PC-9 (cell line): Measurements from ENCODE around the gene HAL. TPM values are rescaled to one million over a fixed set of nuclear protein-coding genes. Genes with fewer than 3 reads are reported as not detected.

Experiments used
- BruUV-seq: library from RNA; stranded (reverse); fragments of 400-500 nt; replicated peaks from 2 replicates; lab custom pipeline; 2021; lab: Mats Ljungman, UMichigan
- CTCF ChIA-PET: fragments of 300-600 bp; sonication (Branson Sonifier 250); formaldehyde crosslinking; loops from one replicate; lab custom pipeline; 2022; ENCODE audit warnings: antibody characterized with exemption; lab: Charles Lee
- POLR2A ChIA-PET: fragments of 300-600 bp; sonication (Branson Sonifier 250); formaldehyde crosslinking; loops from one replicate; lab custom pipeline; 2022; ENCODE audit warnings: antibody characterized with exemption; ENCODE audit not compliant: unreplicated experiment; lab: Charles Lee
- DNase-seq, 2 experiments: peaks; one replicate each; pipeline versions ENCODE4 v3.0.0 to v3.0.0-alpha.2; 2015 to 2022; ENCODE audit warnings: mixed read lengths in 1 of 2
- H2AFZ ChIP-seq: fragments of 200-600 bp; sonication (generic); 2 replicates; pipeline ENCODE4 v1.8.1; 2017; ENCODE audit warnings: antibody characterized with exemption
- H3F3A ChIP-seq: fragments of 200-600 bp; sonication (generic); 2 replicates; pipeline ENCODE4 v1.8.1; 2017; ENCODE audit warnings: antibody characterized with exemption, mild to moderate bottlenecking, low read depth; ENCODE audit not compliant: insufficient read depth
- H3K27ac ChIP-seq: fragments of 200-600 bp; sonication (generic); 2 replicates; pipeline ENCODE4 v1.6.1; 2016; ENCODE audit warnings: mixed run types
- H3K27me3 ChIP-seq: fragments of 200-600 bp; sonication (generic); 2 replicates; pipeline ENCODE4 v1.6.1; 2016; ENCODE audit warnings: low read depth, mixed run types; ENCODE audit not compliant: insufficient read depth
- H3K36me3 ChIP-seq: fragments of 200-600 bp; sonication (generic); 2 replicates; pipeline ENCODE4 v1.6.1; 2016; ENCODE audit warnings: low read depth, mixed run types
- H3K4me1 ChIP-seq: fragments of 200-600 bp; sonication (generic); replicated peaks from 2 replicates; pipeline ENCODE4 v1.6.1; 2016; ENCODE audit warnings: mixed run types; ENCODE audit not compliant: insufficient read depth
- H3K4me2 ChIP-seq: fragments of 200-600 bp; sonication (generic); 2 replicates; pipeline ENCODE4 v1.6.1; 2017; ENCODE audit warnings: mixed run types
- H3K4me3 ChIP-seq: fragments of 200-600 bp; sonication (generic); 2 replicates; pipeline ENCODE4 v1.6.1; 2016; ENCODE audit warnings: mixed run types
- H3K79me2 ChIP-seq: fragments of 200-600 bp; sonication (generic); 2 replicates; pipeline ENCODE4 v1.6.1; 2017; ENCODE audit warnings: low read depth, mixed run types
- H3K9me2 ChIP-seq: fragments of 200-600 bp; sonication (generic); 2 replicates; pipeline ENCODE4 v1.8.1; 2017; ENCODE audit warnings: mild to moderate bottlenecking; ENCODE audit not compliant: insufficient read depth
- H3K9me3 ChIP-seq: fragments of 200-600 bp; sonication (generic); 2 replicates; pipeline ENCODE4 v1.8.1; 2016; ENCODE audit warnings: low read depth; ENCODE audit not compliant: insufficient read depth
- H4K20me1 ChIP-seq: fragments of 200-600 bp; sonication (generic); 2 replicates; pipeline ENCODE4 v1.8.1; 2017; ENCODE audit not compliant: insufficient read depth
- CTCF ChIP-seq: fragments of 200-600 bp; sonication (generic); conservative IDR thresholded peaks from 2 replicates; pipeline ENCODE4 v1.6.1; 2017; ENCODE audit warnings: mixed run types, antibody characterized with exemption, mild to moderate bottlenecking, moderate library complexity
- EZH2 ChIP-seq: fragments of 200-600 bp; sonication (generic); IDR thresholded peaks from 2 replicates; pipeline ENCODE4 v1.8.0; 2017; ENCODE audit warnings: antibody characterized with exemption, low read depth
- intact Hi-C: fragments of 100-400 bp; cut with micrococcal nuclease; formaldehyde crosslinking; loops from one replicate; pipeline ENCODE4 v1.10.0; 2022; ENCODE audit not compliant: unreplicated experiment
- total RNA-seq: library from RNA; stranded (reverse); gene quantifications from 2 replicates; pipeline ENCODE4 v1.2.3, GENCODE V29; 2021

Gene HAL
- total RNA-seq, 1 experiment from 2014 or later: 1.3 TPM

- Histone ChIP-seq H3K9me3 (no peaks in the 10 kb centered on the region), H4K20me1 (no peaks in the 10 kb centered on the region), H3K4me3 (no peak overlapping the region), H3K27ac (no peak overlapping the region), H3K4me2 (no peak overlapping the region), H3K27me3 (no peaks in the 10 kb centered on the region), H3K9me2 (no peaks in the 10 kb centered on the region), H2AFZ (no peak overlapping the region), H3K4me1 (no peaks in the 10 kb centered on the region), H3K36me3 (no peaks in the 10 kb centered on the region), H3K79me2 (no peaks in the 10 kb centered on the region), H3F3A (no peaks in the 10 kb centered on the region)
- DNase-seq: no peak
- TF ChIP-seq EZH2: no peak
- no peak for TF ChIP-seq CTCF
- ChIA-PET POLR2A (no interaction called here), CTCF (no interaction called here)
- BruUV-seq: no TSS peak
- intact Hi-C loops: no loop called here
Observed at GRCh38 chr12:95982602-95983001, 13.5 kb downstream of the HAL start.

GRCh38 chr12:95980437-95980836 is 15.7 kb downstream of the HAL start:
- H3K9me3 ChIP-seq: no peaks in the 10 kb centered on the region
- no peak overlapping the region for H3K4me3 ChIP-seq
- H3K4me1 ChIP-seq: peaks cover 4% of the 10 kb centered on the region
- no peak overlapping the region for H3K27ac ChIP-seq
- ChIA-PET CTCF (interaction anchor here (0.6 kb wide), 1 partner anchor 20 kb away, joined by 3 read pairs; no protein-coding TSS in a partner anchor), POLR2A (no interaction called here)
- no peak overlapping the region for H2AFZ ChIP-seq
- H4K20me1 ChIP-seq: no peaks in the 10 kb centered on the region
- TF ChIP-seq CTCF (no peak), EZH2 (no peak)
- DNase-seq: no peak
- intact Hi-C loops: no loop called here
- no peaks in the 10 kb centered on the region for H3K79me2 ChIP-seq
- no peaks in the 10 kb centered on the region for H3K36me3 ChIP-seq
- H3K27me3 ChIP-seq: no peaks in the 10 kb centered on the region
- BruUV-seq: no TSS peak
- H3F3A ChIP-seq: no peaks in the 10 kb centered on the region
- H3K9me2 ChIP-seq: no peaks in the 10 kb centered on the region
- H3K4me2 ChIP-seq: no peak overlapping the region

- POLR2A ChIA-PET: no interaction called here
- Histone ChIP-seq H3K4me1 (peaks cover 4% of the 10 kb centered on the region), H3K9me3 (no peaks in the 10 kb centered on the region), H3K27ac (no peak overlapping the region), H3F3A (no peaks in the 10 kb centered on the region), H4K20me1 (no peaks in the 10 kb centered on the region), H3K36me3 (no peaks in the 10 kb centered on the region), H3K9me2 (no peaks in the 10 kb centered on the region), H3K4me3 (no peak overlapping the region), H3K79me2 (no peaks in the 10 kb centered on the region), H2AFZ (no peak overlapping the region), H3K27me3 (no peaks in the 10 kb centered on the region), H3K4me2 (no peak overlapping the region)
- CTCF ChIA-PET: no interaction called here
- BruUV-seq: no TSS peak
- TF ChIP-seq EZH2 (no peak), CTCF (no peak)
- intact Hi-C loops: no loop called here
- DNase-seq: no peak
Observed at GRCh38 chr12:95978774-95979173, 17.4 kb downstream of the HAL start.
